HG03432 (cell line): Measurements from ENCODE around the gene TSEN15.

Experiments
- ATAC-seq: cut with Tn5 transposase; IDR thresholded peaks from one replicate; pipeline ENCODE4 v1.9.1; 2021; ENCODE audit warnings: mild to moderate bottlenecking, moderate library complexity; ENCODE audit not compliant: unreplicated experiment

Gene TSEN15

GRCh38 chr1:184051485-184052193 lies at the start of gene TSEN15:
TSEN15 (plus strand) TSS chr1:184051730; CDS start chr1:184051756, 26 bp downstream.
- peak; percentile 98 for ATAC-seq

- ATAC-seq: no peak
Observed at GRCh38 chr1:184002071-184002470, 49.5 kb upstream of the TSEN15 start.

- ATAC-seq: no peak
Observed at GRCh38 chr1:184004935-184005334, 46.6 kb upstream of the TSEN15 start.

GRCh38 chr1:184005506-184005905 lies 46.0 kb upstream of the TSEN15 start:
- no peak for ATAC-seq

- ATAC-seq: no peak
Observed at GRCh38 chr1:184010788-184011187, 40.7 kb upstream of the TSEN15 start.

GRCh38 chr1:184012187-184012586 lies 39.3 kb upstream of the TSEN15 start:
- ATAC-seq: no peak

GRCh38 chr1:184014271-184014670 lies 37.3 kb upstream of the TSEN15 start:
- ATAC-seq: no peak

GRCh38 chr1:184016169-184016568 lies 35.4 kb upstream of the TSEN15 start:
- ATAC-seq: no peak

- no peak for ATAC-seq
Observed at GRCh38 chr1:184017306-184017705, 34.2 kb upstream of the TSEN15 start.

- no peak for ATAC-seq
Observed at GRCh38 chr1:184018622-184019021, 32.9 kb upstream of the TSEN15 start.

GRCh38 chr1:184019069-184019468 lies 32.5 kb upstream of the TSEN15 start:
- no peak for ATAC-seq

GRCh38 chr1:184019506-184019905 lies 32.0 kb upstream of the TSEN15 start:
- no peak for ATAC-seq

- ATAC-seq: no peak
Observed at GRCh38 chr1:184020328-184020727, 31.2 kb upstream of the TSEN15 start.

- ATAC-seq: no peak
Observed at GRCh38 chr1:184020855-184021254, 30.7 kb upstream of the TSEN15 start.

GRCh38 chr1:184021728-184022127 lies 29.8 kb upstream of the TSEN15 start:
- ATAC-seq: no peak

GRCh38 chr1:184022668-184023067 lies 28.9 kb upstream of the TSEN15 start:
- no peak for ATAC-seq

GRCh38 chr1:184023171-184023570 lies 28.4 kb upstream of the TSEN15 start:
- ATAC-seq: no peak

GRCh38 chr1:184025242-184025675 lies 26.3 kb upstream of the TSEN15 start:
- no peak for ATAC-seq

GRCh38 chr1:184027826-184028695 lies 23.5 kb upstream of the TSEN15 start:
- ATAC-seq: no peak

GRCh38 chr1:184028854-184029623 lies 22.5 kb upstream of the TSEN15 start:
- no peak for ATAC-seq

- ATAC-seq: no peak
Observed at GRCh38 chr1:184030433-184031091, 21.0 kb upstream of the TSEN15 start.
